ENCODE measurements around the gene MACROD1. TPM values are rescaled to one million over a fixed set of nuclear protein-coding genes. Genes with fewer than 3 reads are reported as not detected.
"Not testable (repeated sequence)": the region's sequence is repeated elsewhere in the genome, so short reads cannot be mapped to it uniquely, and the experiment has no call there.

Gene MACROD1
- polyA plus RNA-seq, 3 donors from 2014 or later: 4.8 to 7.1 (median 6.5) TPM

DNA sequence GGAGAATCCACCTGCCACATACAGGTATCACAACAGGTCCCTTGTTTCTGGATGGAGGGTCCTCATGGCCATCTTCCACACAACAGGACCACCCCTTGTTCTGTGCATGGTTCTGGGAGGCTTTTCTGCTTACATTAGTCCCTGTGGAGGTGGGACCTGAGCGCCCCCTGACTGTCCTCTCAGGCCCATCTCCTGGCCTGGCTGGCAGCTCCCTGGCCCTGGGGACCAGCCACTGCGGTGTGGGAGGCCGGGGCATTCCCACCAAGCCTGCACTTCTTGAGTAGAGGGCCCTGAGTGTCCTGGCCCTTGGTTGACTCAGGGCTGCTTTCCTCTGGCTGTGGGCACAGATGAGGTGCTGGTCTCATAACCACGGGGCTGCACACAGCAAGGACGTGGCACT lies 186.5 kb downstream of the MACROD1 start:
- Mint-ChIP-seq H3K9me3 (no peaks in the 10 kb centered on the region), H3K27me3 (ENCODE audit: low read depth in 3 of 3) (peaks cover 0 to 6% (median 2%) of the 10 kb centered on the region in 3 donors), H3K4me3 (no peak overlapping the region), H3K4me1 (peaks cover 18 to 23% of the 10 kb centered on the region in 2 donors), H3K27ac (peak overlapping the region in 1 of 6 donors; percentile 22), H3K36me3 (peaks cover 0 to 5% (median 0%) of the 10 kb centered on the region in 3 donors)
- no peak for DNase-seq

DNA sequence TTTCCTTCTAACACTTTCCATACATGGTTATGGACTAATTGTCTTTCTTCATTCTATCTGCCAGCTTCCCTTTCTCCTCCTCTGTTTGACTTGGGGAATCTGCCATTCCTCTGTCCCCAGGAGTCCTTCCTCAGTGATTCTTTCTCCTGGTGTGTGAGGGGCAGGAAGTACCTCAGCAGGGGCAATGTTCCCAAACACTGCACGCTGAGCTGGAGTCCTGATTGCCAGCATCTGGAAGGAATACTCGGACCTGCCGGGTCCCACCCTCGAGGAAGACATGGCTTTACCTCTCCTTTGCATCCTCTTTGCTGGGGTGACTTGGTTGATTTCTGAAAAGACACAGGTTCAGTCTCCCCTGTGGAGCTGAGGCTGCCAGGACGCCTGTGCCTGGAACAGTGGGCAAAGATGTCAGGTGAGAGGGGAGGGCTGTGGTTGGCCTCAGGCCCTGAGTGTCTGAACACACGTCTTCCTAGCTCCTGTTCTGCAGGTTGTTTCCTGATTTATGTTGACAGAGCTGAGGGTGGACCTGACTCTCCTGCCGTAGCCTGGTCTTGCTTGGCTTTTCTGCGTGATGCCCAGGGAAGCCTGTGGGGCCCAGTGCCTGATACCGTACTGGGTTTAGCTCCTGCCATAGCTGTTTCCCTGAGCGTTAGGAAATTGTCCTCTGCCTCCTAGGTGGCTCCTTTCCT lies 187.2 kb downstream of the MACROD1 start:
- H3K4me3 Mint-ChIP-seq: peak overlapping the region in 2 of 5 donors; percentile 33 to 38

DNA sequence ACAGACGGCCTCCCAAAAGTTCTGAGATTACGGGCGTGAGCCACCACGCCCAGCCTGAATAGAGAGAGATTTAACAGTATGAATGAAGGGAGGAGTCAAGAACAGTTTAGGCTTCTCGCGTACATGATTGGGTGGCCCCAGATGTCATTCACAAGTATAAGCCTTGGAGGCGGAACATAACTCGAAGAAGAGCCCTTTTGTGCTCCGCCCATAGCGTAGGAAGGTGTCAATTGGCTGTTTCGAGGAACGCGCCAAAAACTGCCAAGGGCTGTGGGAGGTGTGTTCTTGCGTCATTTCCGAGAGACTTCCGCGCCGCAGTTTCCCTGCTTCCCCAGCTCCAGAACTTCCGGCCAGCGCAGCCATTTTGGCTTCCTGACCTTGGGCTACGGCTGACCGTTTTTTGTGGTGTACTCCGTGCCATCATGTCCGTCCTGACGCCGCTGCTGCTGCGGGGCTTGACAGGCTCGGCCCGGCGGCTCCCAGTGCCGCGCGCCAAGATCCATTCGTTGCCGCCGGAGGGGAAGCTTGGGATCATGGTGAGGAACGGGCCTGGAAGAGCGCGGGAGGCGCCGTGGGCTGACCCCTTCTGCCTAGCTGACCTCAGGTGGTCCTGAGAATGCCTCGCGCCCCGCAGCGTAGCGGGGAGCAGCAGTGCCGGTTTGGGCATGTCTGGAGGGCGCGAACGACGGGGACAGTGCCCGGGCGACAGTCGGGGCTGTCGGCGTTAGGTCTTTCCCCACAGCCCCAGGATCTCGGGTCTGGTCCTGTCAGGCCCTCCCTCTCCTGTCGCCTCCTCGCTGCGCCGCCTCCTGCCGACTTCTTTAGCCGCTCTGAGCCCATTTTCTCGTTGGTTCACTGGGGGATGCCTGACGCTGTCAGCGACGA lies 191.4 kb downstream of the MACROD1 start, which contains the start of gene COX8A:
Gene COX8A, plus strand, starts transcription at position 362 of the 885 bp plus-strand sequence. Its CDS starts 61 bp downstream, at position 423.
- peaks cover 30 to 32% of the 10 kb centered on the region in 2 donors for H3K4me1 Mint-ChIP-seq
- peak; percentile 96 to 97 (median 96) for DNase-seq

More for the DNA sequence above, 187.2 kb downstream of the MACROD1 start:
- Mint-ChIP-seq H3K9me3 (no peaks in the 10 kb centered on the region), H3K4me1 (peaks cover 24 to 29% of the 10 kb centered on the region in 2 donors), H3K36me3 (peaks cover 0 to 5% (median 0%) of the 10 kb centered on the region in 3 donors), H3K27ac (peak overlapping the region in 3 of 6 donors; percentile 2 to 60 (median 58)), H3K27me3 (ENCODE audit: low read depth in 3 of 3) (peaks cover 0 to 6% (median 5%) of the 10 kb centered on the region in 3 donors)
- DNase-seq: no peak

DNA sequence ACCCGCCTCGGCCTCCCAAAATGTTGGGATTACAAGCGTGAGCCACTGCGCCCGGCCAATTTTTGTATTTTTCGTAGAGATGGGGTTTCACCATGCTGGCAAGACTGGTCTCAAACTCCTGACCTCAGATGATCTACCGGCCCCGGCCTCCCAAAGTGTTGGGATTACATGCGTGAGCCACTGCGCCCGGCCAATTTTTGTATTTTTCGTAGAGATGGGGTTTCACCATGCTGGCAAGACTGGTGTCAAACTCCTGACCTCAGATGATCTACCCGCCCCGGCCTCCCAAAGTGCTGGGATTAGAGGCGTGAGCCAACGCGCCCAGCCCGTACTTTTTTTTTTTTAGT lies 192.0 kb downstream of the MACROD1 start:
- peaks cover 30 to 32% of the 10 kb centered on the region in 2 donors for H3K4me1 Mint-ChIP-seq
- H3K36me3 Mint-ChIP-seq: not testable (repeated sequence)

More for the DNA sequence above, 191.4 kb downstream of the MACROD1 start, which contains the start of gene COX8A:
- peak within 1 kb of the TSS; percentile 98 to 100 (median 99) for H3K27ac Mint-ChIP-seq
- H3K9me3 Mint-ChIP-seq: no peaks in the 10 kb centered on the region
- H3K4me3 Mint-ChIP-seq: peak within 1 kb of the TSS; percentile 99 to 100 (median 100)
- H3K27me3 Mint-ChIP-seq (ENCODE audit: low read depth in 3 of 3): peaks cover 0 to 6% (median 5%) of the 10 kb centered on the region in 3 donors
- peaks cover 0 to 5% (median 0%) of the 10 kb centered on the region in 3 donors for H3K36me3 Mint-ChIP-seq

DNA sequence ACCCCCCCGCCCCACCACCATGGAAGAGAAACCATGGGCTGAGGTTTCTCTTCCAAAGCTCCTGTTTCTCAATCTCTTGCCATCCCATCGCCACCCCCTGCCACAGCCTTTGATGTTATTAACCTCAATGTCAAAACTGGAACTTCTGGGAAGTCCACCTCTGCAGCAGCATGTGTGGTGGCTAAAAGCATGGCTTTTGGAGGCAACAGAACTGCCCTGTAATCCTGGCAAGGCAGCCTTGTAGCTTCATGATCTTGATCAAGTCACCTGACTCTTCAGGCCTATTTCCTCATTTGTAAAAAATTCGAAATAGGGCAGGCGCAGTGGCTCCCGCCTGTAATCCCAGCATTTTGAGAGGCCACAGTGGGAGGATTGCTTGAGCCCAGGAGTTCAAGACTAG lies 195.0 kb downstream of the MACROD1 start:
- H3K4me3 Mint-ChIP-seq: no peak overlapping the region
- no peaks in the 10 kb centered on the region for H3K9me3 Mint-ChIP-seq
- DNase-seq: no peak
- H3K4me1 Mint-ChIP-seq: peaks cover 19% of the 10 kb centered on the region in 2 donors
- H3K27me3 Mint-ChIP-seq (ENCODE audit: low read depth in 3 of 3): peaks cover 0 to 5% (median 3%) of the 10 kb centered on the region in 3 donors
- no peak overlapping the region for H3K27ac Mint-ChIP-seq
- H3K36me3 Mint-ChIP-seq: no peaks in the 10 kb centered on the region

More for the DNA sequence above, 192.0 kb downstream of the MACROD1 start:
- peak overlapping the region; percentile 98 to 100 (median 99) for H3K27ac Mint-ChIP-seq
- DNase-seq; H3K27me3 Mint-ChIP-seq (ENCODE audit: low read depth in 3 of 3); H3K9me3 Mint-ChIP-seq: not testable (repeated sequence)
- peak overlapping the region; percentile 99 to 100 (median 100) for H3K4me3 Mint-ChIP-seq

DNA sequence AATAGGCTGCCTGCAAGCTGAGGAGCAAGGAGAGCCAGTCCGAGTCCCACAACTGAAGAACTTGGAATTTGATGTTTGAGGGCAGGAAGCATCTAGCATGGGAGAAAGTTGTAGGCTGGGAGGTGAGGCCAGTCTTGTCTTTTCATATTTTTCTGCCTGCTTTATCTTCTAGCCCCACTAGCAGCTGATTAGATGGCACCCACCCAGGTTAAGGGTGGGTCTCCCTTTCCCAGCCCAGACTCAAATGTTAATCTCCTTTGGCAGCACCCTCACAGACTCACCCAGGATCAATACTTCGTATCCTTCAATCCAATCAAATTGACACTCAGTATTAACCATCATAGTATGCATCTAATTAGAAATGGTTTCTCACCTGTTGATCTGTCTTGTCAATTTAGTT lies 196.5 kb downstream of the MACROD1 start:
- Mint-ChIP-seq H3K9me3 (no peaks in the 10 kb centered on the region), H3K4me1 (peaks cover 9 to 12% of the 10 kb centered on the region in 2 donors), H3K27me3 (ENCODE audit: low read depth in 3 of 3) (peaks cover 0 to 3% (median 3%) of the 10 kb centered on the region in 3 donors), H3K36me3 (no peaks in the 10 kb centered on the region), H3K27ac (peak overlapping the region in 1 of 6 donors; percentile 58), H3K4me3 (no peak overlapping the region)
- DNase-seq: no peak

DNA sequence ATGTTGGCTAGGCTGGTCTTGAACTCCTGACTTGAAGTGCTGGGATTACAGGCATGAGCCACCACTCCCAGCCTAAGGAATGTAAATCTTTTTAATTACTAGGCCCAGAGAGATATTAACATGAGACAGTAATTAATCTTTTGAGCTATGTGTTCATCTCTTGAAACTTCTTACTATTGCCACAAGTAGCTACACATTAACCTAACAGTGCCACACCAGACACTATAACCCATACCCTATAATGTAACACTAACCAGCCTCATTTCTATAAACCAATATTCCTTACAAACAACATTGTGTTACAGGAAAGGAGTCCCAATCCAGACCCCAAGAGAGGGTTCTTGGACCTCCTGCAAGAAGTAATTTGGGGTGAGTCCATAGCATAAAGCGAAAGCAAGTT lies 199.5 kb downstream of the MACROD1 start:
- Mint-ChIP-seq H3K4me1 (peaks cover 10 to 17% of the 10 kb centered on the region in 2 donors), H3K36me3 (no peaks in the 10 kb centered on the region), H3K9me3 (peaks cover 0 to 1% (median 0%) of the 10 kb centered on the region in 6 donors), H3K27me3 (ENCODE audit: low read depth in 3 of 3) (peaks cover 2 to 5% (median 2%) of the 10 kb centered on the region in 3 donors), H3K4me3 (no peak overlapping the region), H3K27ac (no peak overlapping the region)
- DNase-seq: no peak

DNA sequence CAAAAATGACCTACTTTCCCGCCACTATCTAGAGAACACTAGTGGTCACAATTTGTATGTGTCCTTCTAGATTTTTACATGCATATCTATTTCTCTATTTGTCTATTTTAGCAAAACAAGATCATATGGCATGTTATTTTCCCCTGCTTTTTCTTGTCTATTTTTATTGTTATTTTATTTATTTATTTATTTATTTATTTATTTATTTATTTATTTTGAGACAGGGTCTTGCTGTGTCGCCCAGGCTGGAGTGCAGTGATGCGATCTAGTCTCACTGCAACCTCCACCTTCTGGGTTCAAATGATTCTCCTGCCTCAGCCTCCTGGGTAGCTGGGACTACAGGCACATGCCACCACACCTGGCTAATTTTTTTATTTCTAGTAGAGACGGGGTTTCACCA lies 202.0 kb downstream of the MACROD1 start:
- not testable (repeated sequence) for H3K27ac Mint-ChIP-seq; H3K27me3 Mint-ChIP-seq (ENCODE audit: low read depth in 3 of 3); H3K9me3 Mint-ChIP-seq; DNase-seq; H3K36me3 Mint-ChIP-seq; H3K4me3 Mint-ChIP-seq
- H3K4me1 Mint-ChIP-seq: peaks cover 28 to 30% of the 10 kb centered on the region in 2 donors

DNA sequence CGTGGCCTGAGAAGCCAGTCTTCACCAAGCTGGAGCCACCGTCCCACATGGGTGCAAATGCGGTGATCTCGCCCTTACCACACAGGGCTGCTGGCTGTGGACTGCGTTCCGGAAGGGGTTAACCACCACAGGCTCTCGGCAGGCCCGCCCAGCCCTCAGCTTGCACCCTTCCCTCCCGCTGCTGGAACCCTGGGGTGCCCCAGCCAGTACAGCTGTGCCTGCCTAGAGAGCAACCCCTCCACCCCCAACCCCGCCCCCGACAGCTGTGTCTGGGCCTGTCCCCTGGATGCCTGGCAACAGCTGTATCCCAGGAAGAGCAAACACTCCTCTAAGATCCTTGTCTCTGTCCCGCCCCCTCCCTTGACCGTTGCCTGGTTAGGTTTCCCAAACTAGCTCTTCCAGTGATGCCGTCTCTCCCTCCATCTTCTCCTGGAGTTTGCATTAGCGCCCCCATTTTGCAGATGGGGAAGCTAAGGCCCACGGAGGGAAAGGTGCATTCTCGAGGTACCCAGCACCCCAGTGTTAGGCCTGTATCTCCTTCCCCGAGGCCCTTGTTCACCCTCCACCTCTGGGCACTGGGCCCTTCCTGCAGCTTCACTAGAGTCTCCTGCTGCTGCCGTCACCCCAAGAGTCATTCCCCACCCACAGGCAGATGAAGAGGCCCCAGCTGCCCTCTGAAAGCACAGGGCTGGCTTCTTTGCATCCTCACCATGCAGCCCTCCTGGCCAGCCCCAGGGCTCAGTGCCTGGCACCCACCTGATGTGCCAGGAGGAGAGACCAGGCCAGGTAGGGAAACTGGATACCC lies 204.1 kb downstream of the MACROD1 start:
- H3K27me3 Mint-ChIP-seq (ENCODE audit: low read depth in 3 of 3): peaks cover 3 to 8% (median 5%) of the 10 kb centered on the region in 3 donors
- peak overlapping the region; percentile 50 to 77 (median 76) for H3K4me3 Mint-ChIP-seq
- peaks cover 0 to 1% (median 0%) of the 10 kb centered on the region in 6 donors for H3K9me3 Mint-ChIP-seq
- peak overlapping the region in 3 of 6 donors; percentile 6 to 62 (median 10) for H3K27ac Mint-ChIP-seq
- H3K4me1 Mint-ChIP-seq: peaks cover 28 to 37% of the 10 kb centered on the region in 2 donors
- peaks cover 0 to 4% (median 2%) of the 10 kb centered on the region in 3 donors for H3K36me3 Mint-ChIP-seq
- DNase-seq: peak; percentile 59 to 76 (median 67)

DNA sequence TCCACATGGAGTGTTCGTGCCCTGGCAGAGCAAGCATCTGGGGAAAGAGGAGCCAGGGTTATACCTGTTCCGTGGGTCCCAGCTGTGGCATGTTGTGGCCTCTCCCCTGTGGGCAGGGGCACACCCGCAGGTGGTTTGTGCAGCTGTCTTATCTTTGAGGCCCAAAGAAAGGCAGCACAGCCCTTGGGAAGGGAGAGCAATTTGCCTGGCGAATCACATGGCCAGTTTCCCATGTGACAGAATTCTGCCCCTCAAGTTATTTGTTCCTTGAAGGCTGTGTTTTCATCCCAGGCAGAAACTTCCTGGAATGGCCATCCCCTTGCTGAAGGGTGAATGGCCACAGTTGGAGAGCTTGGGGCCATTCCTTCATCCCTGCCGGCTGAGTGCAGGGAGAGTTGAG lies 207.9 kb downstream of the MACROD1 start:
- Mint-ChIP-seq H3K36me3 (peaks cover 11 to 30% (median 26%) of the 10 kb centered on the region in 3 donors), H3K4me3 (no peak overlapping the region), H3K27me3 (ENCODE audit: low read depth in 3 of 3) (peaks cover 2 to 8% (median 3%) of the 10 kb centered on the region in 3 donors), H3K4me1 (peaks cover 62 to 65% of the 10 kb centered on the region in 2 donors), H3K27ac (no peak overlapping the region), H3K9me3 (peaks cover 0 to 1% (median 0%) of the 10 kb centered on the region in 6 donors)
- DNase-seq: no peak

DNA sequence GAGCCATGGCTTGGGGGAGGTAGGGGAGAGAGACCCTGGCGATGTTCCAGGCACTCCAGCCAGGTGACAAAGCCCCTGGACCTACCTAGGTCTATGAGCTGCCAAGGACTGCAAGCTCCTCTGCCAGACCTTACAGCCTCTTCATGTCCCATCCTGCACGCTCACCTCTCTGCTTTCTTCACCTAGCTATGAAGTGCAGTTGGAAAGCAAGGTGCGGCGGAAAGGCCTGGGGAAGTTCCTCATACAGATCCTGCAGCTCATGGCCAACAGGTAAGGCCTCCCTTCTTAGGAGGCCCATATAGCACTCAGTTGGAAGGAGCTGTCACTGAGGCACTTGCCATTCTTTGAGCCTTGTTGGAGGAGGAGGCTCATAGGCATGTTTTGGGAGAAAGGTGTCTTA lies 213.3 kb downstream of the MACROD1 start:
- DNase-seq: no peak
- Mint-ChIP-seq H3K27ac (peak overlapping the region; percentile 90 to 99 (median 96)), H3K9me3 (no peaks in the 10 kb centered on the region), H3K27me3 (ENCODE audit: low read depth in 3 of 3) (peaks cover 0 to 11% (median 6%) of the 10 kb centered on the region in 3 donors), H3K36me3 (peaks cover 11 to 36% (median 31%) of the 10 kb centered on the region in 3 donors), H3K4me3 (peak overlapping the region; percentile 79 to 97 (median 83)), H3K4me1 (peaks cover 58 to 63% of the 10 kb centered on the region in 2 donors)

DNA sequence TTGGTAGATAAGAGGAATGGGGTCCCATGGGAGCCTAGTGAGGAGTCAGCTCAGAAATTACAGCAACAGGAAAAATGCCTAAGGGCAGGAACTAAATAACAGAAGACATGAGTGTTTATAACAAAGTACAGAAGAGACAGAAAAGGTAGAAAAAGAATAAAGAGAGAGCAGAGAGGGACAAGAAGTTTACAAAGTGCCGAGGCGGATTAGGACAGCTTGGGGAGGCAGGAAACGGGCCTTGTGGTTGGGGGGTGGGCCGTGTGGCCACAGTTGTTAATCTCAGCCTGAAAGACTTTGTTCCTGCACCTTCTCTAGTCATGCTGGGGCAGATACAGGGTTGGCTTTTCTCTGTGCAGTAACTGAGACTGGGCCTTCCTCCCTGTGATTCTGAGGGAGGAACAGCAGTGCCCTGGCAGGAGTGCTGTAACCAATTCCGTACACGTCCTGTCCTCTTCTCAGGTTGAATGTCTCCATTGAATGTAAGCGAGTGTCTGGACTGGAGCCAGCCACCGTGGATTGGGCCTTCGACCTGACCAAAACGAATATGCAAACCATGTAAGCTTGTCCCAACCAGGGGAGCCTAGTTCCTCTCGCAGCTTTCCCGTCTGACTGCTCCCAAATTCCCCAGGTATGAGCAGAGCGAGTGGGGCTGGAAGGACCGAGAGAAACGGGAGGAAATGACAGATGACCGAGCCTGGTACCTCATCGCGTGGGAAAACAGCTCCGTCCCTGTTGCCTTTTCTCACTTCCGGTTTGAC lies 214.0 kb downstream of the MACROD1 start:
- H3K27me3 Mint-ChIP-seq (ENCODE audit: low read depth in 3 of 3): peaks cover 0 to 13% (median 6%) of the 10 kb centered on the region in 3 donors
- peaks cover 56 to 63% of the 10 kb centered on the region in 2 donors for H3K4me1 Mint-ChIP-seq
- H3K4me3 Mint-ChIP-seq: peak overlapping the region; percentile 79 to 97 (median 83)
- peak; percentile 72 to 77 (median 74) for DNase-seq
- H3K27ac Mint-ChIP-seq: peak overlapping the region; percentile 90 to 99 (median 96)
- H3K9me3 Mint-ChIP-seq: no peaks in the 10 kb centered on the region
- H3K36me3 Mint-ChIP-seq: peaks cover 11 to 33% (median 30%) of the 10 kb centered on the region in 3 donors

All from immature natural killer cell (primary cell).